Neural cell (in vitro differentiated cells): ENCODE data around the gene IQSEC2. TPM values are rescaled to one million over a fixed set of nuclear protein-coding genes. Genes with fewer than 3 reads are reported as not detected.

Experiments used
- H2AFZ ChIP-seq: fragments of 200-600, 300-800 bp; sonication (generic), shearing (Covaris generic); 2 replicates; pipeline ENCODE4 v1.6.0; 2014; ENCODE audit warnings: low read depth, mild to moderate bottlenecking, antibody characterized with exemption, low read length, moderate library complexity
- H3F3A ChIP-seq: fragments of 200-600 bp; shearing (Covaris generic); 2 replicates; pipeline ENCODE4 v1.6.1; 2016; ENCODE audit warnings: mild to moderate bottlenecking, moderate library complexity, mixed read lengths, antibody characterized with exemption, low read length; ENCODE audit not compliant: insufficient read depth, poor library complexity, severe bottlenecking
- H3K27ac ChIP-seq: fragments of 200-600, 300-800 bp; sonication (generic), shearing (Covaris generic); 2 replicates; pipeline ENCODE4 v1.5.1; 2014; ENCODE audit warnings: mild to moderate bottlenecking, low read length, moderate library complexity
- H3K27me3 ChIP-seq: fragments of 300-800, 200-600 bp; sonication (generic), shearing (Covaris generic); 2 replicates; pipeline ENCODE4 v1.6.0; 2014; ENCODE audit warnings: mild to moderate bottlenecking, low read depth, low read length, moderate library complexity; ENCODE audit not compliant: insufficient read depth
- H3K36me3 ChIP-seq: fragments of 300-800, 200-600 bp; sonication (generic), shearing (Covaris generic); 2 replicates; pipeline ENCODE4 v1.5.1; 2014; ENCODE audit warnings: mild to moderate bottlenecking, antibody characterized with exemption, low read length, moderate library complexity; ENCODE audit not compliant: insufficient read depth
- H3K4me2 ChIP-seq: fragments of 300-800, 200-600 bp; sonication (generic), shearing (Covaris generic); 2 replicates; pipeline ENCODE4 v1.6.0; 2014; ENCODE audit warnings: mild to moderate bottlenecking, low read length
- H3K4me3 ChIP-seq: fragments of 300-800, 200-600 bp; sonication (generic), shearing (Covaris generic); 2 replicates; pipeline ENCODE4 v1.5.1; 2014; ENCODE audit warnings: mild to moderate bottlenecking, low read length, moderate library complexity
- H3K79me2 ChIP-seq: fragments of 200-600 bp; shearing (Covaris generic); replicated peaks from 2 replicates; pipeline ENCODE4 v1.6.0; 2014; ENCODE audit warnings: mild to moderate bottlenecking, low read length, moderate library complexity; ENCODE audit not compliant: insufficient read depth
- H3K9ac ChIP-seq: fragments of 300-800, 200-600 bp; sonication (generic), shearing (Covaris generic); 2 replicates; pipeline ENCODE4 v1.6.1; 2016; ENCODE audit warnings: mild to moderate bottlenecking, low read length, mixed read lengths
- H3K9me2 ChIP-seq: fragments of 200-600 bp; shearing (Covaris generic); 2 replicates; pipeline ENCODE4 v1.6.1; 2016; ENCODE audit warnings: mild to moderate bottlenecking, low read length, mixed read lengths; ENCODE audit not compliant: insufficient read depth
- H3K9me3 ChIP-seq: fragments of 200-600, 300-800 bp; sonication (generic), shearing (Covaris generic); 2 replicates; pipeline ENCODE4 v1.6.1; 2016; ENCODE audit warnings: mild to moderate bottlenecking, mixed run types, low read length, moderate library complexity, mixed read lengths
- H4K20me1 ChIP-seq: fragments of 200-600 bp; shearing (Covaris generic); 2 replicates; pipeline ENCODE4 v1.6.1; 2016; ENCODE audit warnings: mild to moderate bottlenecking, mixed run types; ENCODE audit not compliant: insufficient read depth
- EP300 ChIP-seq: fragments of 450-650 bp; conservative IDR thresholded peaks from 2 replicates; pipeline ENCODE4 v1.6.1; 2014; ENCODE audit warnings: antibody characterized with exemption, mild to moderate bottlenecking, moderate library complexity; ENCODE audit not compliant: poor library complexity, severe bottlenecking
- EZH2 ChIP-seq: fragments of 200-600, 300-800 bp; shearing (Covaris generic), sonication (generic); IDR thresholded peaks from 2 replicates; pipeline ENCODE4 v1.6.1; 2014; ENCODE audit warnings: antibody characterized with exemption, low read length, borderline replicate concordance, mild to moderate bottlenecking; ENCODE audit not compliant: insufficient read depth, poor library complexity, severe bottlenecking
- MXI1 ChIP-seq: fragments of 450-650 bp; conservative IDR thresholded peaks from 2 replicates; pipeline ENCODE4 v1.6.1; 2014; ENCODE audit warnings: antibody characterized with exemption, mild to moderate bottlenecking; ENCODE audit not compliant: poor library complexity, severe bottlenecking
- POLR2AphosphoS5 ChIP-seq: IDR thresholded peaks from 2 replicates; pipeline ENCODE4 v1.6.1; 2012
- RAD21 ChIP-seq: fragments of 450-650 bp; conservative IDR thresholded peaks from 2 replicates; pipeline ENCODE4 v1.6.1; 2014; ENCODE audit warnings: antibody characterized with exemption, mild to moderate bottlenecking, moderate library complexity
- REST ChIP-seq: IDR thresholded peaks from 2 replicates; pipeline ENCODE4 v1.6.1; 2012; ENCODE audit warnings: borderline replicate concordance
- SMC3 ChIP-seq: fragments of 450-650 bp; conservative IDR thresholded peaks from 2 replicates; pipeline ENCODE4 v1.6.1; 2014; ENCODE audit warnings: antibody characterized with exemption, mild to moderate bottlenecking, moderate library complexity; ENCODE audit not compliant: poor library complexity
- TAF1 ChIP-seq: IDR thresholded peaks from 2 replicates; pipeline ENCODE4 v1.6.1; 2012; ENCODE audit warnings: low read depth
- polyA plus RNA-seq: library from polyadenylated mRNA; depleted of rRNA; stranded (reverse); fragments of >200 nt; gene quantifications from 2 replicates; pipeline ENCODE4 v1.2.3, GENCODE V29; 2014
- TF ChIP-seq, protein P1 (sequence below): fragments of 450-650 bp; IDR thresholded peaks from 2 replicates; pipeline ENCODE4 v1.5.1; 2014; ENCODE audit warnings: antibody characterized with exemption, mild to moderate bottlenecking, moderate library complexity; ENCODE audit not compliant: poor library complexity, severe bottlenecking

The IQSEC2 gene
- polyA plus RNA-seq, 1 donor from 2014 or later = 2.4 TPM

DNA sequence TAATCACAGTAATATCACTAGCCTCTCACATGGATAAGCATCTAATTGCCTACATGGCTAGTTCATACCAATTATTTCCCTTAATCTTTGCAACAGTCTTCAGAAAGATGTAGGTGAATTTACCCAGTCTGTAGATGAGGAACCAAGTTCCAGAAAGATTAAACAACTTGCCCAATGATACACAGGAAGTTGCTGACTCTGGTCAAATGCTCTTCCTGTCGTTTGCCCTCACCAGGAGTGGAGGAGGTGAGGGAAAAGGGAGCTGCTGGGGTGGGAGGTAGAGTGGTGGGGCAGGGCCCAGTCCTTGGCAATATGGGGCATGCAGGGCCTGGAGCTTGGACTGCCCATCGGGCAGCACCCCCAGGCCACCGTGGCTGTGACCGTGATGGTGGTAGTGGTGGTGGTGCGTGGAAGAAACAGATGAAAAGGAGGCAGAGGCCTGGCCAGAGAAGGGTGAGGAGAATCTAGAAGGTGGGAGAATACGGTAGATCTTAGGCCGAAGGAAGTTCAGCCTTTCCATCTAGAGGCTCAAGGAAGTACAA, 54.1 kb downstream of the IQSEC2 start:
- Histone ChIP-seq H3K9ac (no peak overlapping the region), H3K27ac (no peak overlapping the region), H2AFZ (no peak overlapping the region), H3K9me2 (no peaks in the 10 kb centered on the region), H3F3A (no peaks in the 10 kb centered on the region), H3K36me3 (no peaks in the 10 kb centered on the region), H4K20me1 (no peaks in the 10 kb centered on the region), H3K27me3 (no peaks in the 10 kb centered on the region), H3K4me3 (no peak overlapping the region), H3K4me2 (no peak overlapping the region), H3K9me3 (no peaks in the 10 kb centered on the region), H3K79me2 (peaks cover 24% of the 10 kb centered on the region)
- no peak for TF ChIP-seq RAD21

DNA sequence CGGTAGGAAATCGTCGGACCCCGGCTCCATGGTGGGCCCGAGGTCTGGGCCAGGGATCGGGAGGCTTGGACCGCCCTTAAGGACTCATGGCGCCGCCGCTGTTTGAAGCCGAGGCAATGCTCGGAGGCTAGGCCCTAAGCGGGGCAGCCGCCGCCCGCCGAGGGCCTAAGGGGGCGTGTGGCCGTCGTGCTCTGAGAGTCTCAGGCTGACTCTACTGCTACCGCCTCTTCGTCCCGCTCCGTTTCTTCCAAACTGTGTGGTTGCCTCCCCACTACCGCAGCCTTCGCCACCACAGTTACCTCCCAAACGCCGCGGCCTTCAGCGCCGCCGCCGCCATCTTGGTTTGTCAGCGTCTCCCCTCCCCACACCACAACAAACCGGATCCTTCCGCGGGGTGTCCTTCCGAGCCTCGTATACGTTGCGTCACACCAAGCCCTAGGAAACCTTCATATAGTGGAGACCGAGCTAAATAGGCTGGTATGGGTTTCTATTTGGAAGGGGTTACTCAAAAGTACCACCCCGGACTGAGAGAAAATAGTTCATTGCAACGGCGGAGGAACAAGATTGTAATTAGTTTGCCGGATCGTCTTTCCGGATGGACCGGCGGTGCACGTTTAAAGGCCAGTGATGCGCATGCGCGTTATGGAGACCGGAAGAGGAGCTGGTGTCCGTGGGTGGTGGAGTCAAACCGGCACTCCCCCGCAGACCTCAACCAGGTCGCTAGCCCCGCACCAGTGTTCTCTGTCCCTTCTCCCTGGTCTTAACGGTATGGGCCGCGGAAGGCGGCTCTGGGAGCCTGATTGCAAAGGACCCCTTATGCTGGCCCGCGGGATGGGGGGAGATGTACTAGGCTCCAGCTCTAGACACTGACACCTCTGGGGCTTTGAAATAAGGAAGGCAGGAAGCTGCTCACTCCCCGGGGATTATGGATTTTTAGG, 56.3 kb downstream of the IQSEC2 start, which contains the start of gene KDM5C:
TSS of gene KDM5C (minus strand) at position 348 of the 938 bp plus-strand sequence. CDS start at position 30, 318 bp downstream.
- Histone ChIP-seq H3K9me2 (no peaks in the 10 kb centered on the region), H3F3A (no peaks in the 10 kb centered on the region), H3K36me3 (no peaks in the 10 kb centered on the region), H3K4me3 (peak within 1 kb of the TSS; percentile 84), H4K20me1 (no peaks in the 10 kb centered on the region), H3K27ac (peak within 1 kb of the TSS; percentile 91), H3K9ac (peak within 1 kb of the TSS; percentile 90), H2AFZ (peak within 1 kb of the TSS; percentile 76), H3K27me3 (no peaks in the 10 kb centered on the region), H3K4me2 (peak within 1 kb of the TSS; percentile 68), H3K9me3 (no peaks in the 10 kb centered on the region), H3K79me2 (peaks cover 36% of the 10 kb centered on the region)
- TF ChIP-seq EP300 (peak; percentile 52), RAD21 (no peak), SMC3 (no peak), POLR2AphosphoS5 (peak; percentile 68), EZH2 (no peak), REST (peak; percentile 47), TAF1 (peak; percentile 90), MXI1 (peak; percentile 59)
- TF ChIP-seq, protein P1, sequence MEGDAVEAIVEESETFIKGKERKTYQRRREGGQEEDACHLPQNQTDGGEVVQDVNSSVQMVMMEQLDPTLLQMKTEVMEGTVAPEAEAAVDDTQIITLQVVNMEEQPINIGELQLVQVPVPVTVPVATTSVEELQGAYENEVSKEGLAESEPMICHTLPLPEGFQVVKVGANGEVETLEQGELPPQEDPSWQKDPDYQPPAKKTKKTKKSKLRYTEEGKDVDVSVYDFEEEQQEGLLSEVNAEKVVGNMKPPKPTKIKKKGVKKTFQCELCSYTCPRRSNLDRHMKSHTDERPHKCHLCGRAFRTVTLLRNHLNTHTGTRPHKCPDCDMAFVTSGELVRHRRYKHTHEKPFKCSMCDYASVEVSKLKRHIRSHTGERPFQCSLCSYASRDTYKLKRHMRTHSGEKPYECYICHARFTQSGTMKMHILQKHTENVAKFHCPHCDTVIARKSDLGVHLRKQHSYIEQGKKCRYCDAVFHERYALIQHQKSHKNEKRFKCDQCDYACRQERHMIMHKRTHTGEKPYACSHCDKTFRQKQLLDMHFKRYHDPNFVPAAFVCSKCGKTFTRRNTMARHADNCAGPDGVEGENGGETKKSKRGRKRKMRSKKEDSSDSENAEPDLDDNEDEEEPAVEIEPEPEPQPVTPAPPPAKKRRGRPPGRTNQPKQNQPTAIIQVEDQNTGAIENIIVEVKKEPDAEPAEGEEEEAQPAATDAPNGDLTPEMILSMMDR = no peak
